Vagina (tissue), 2 donors: ENCODE data around the gene MTCL1. TPM values are rescaled to one million over a fixed set of nuclear protein-coding genes. Genes with fewer than 3 reads are reported as not detected.

Experiments used
- DNase-seq, 2 donors: peaks; one replicate each; pipeline ENCODE4 v3.0.0-alpha.2; 2017; ENCODE audit errors: extremely low spot score in 2 of 2
- H3K27ac ChIP-seq: fragments of 200-600 bp; sonication (generic); one replicate; pipeline ENCODE4 v1.5.1; 2019
- H3K27me3 ChIP-seq: fragments of 200-600 bp; sonication (generic); one replicate; pipeline ENCODE4 v1.5.1; 2019
- H3K36me3 ChIP-seq, 2 donors: fragments of 200-600 bp; sonication (generic); one replicate each; pipeline ENCODE4 v1.5.1; 2017 to 2019
- H3K4me1 ChIP-seq: fragments of 200-600 bp; sonication (generic); one replicate; pipeline ENCODE4 v1.5.1; 2019
- H3K4me3 ChIP-seq, 2 donors: fragments of 200-600 bp; sonication (generic); 1 replicate in 1 of 2; 2 replicates in 1 of 2; pipeline ENCODE4 v1.5.1; 2016 to 2019
- H3K9me3 ChIP-seq: fragments of 200-600 bp; sonication (generic); one replicate; pipeline ENCODE4 v1.5.1; 2019
- POLR2A ChIP-seq, 2 donors: fragments of 450-650 bp; IDR thresholded peaks; one replicate each; pipeline ENCODE4 v1.6.1; 2017; ENCODE audit warnings: antibody characterized with exemption in 2 of 2, mild to moderate bottlenecking in 2 of 2, moderate library complexity in 2 of 2
- POLR2AphosphoS5 ChIP-seq, 2 donors: sonication (generic); formaldehyde crosslinking; IDR thresholded peaks; one replicate each; pipeline ENCODE4 v1.9.0; 2017; ENCODE audit warnings: antibody characterized with exemption in 2 of 2, mild to moderate bottlenecking in 2 of 2, low read depth in 1 of 2; ENCODE audit not compliant: insufficient read depth in 1 of 2
- intact Hi-C: fragments of 100-400 bp; cut with DNase I; formaldehyde crosslinking; loops from one replicate; pipeline ENCODE4 v1.15.1; 2023
- total RNA-seq: library from RNA; depleted of rRNA; stranded (reverse); fragments of >200 nt; gene quantifications from one replicate; pipeline ENCODE4 v1.2.3, GENCODE V29; 2016
- TF ChIP-seq, protein P1 (sequence below), 3 experiments: fragments of 450-650 bp in 2 of 3; fragments of 200-600 bp in 1 of 3; sonication (generic) in 1 of 3; IDR thresholded peaks; one replicate each; pipeline ENCODE4 v1.5.1; 2017 to 2019; ENCODE audit warnings: antibody characterized with exemption in 3 of 3, mild to moderate bottlenecking in 2 of 3, moderate library complexity in 2 of 3

The MTCL1 gene
- total RNA-seq, 1 donor from 2014 or later: 23.6 TPM

DNA sequence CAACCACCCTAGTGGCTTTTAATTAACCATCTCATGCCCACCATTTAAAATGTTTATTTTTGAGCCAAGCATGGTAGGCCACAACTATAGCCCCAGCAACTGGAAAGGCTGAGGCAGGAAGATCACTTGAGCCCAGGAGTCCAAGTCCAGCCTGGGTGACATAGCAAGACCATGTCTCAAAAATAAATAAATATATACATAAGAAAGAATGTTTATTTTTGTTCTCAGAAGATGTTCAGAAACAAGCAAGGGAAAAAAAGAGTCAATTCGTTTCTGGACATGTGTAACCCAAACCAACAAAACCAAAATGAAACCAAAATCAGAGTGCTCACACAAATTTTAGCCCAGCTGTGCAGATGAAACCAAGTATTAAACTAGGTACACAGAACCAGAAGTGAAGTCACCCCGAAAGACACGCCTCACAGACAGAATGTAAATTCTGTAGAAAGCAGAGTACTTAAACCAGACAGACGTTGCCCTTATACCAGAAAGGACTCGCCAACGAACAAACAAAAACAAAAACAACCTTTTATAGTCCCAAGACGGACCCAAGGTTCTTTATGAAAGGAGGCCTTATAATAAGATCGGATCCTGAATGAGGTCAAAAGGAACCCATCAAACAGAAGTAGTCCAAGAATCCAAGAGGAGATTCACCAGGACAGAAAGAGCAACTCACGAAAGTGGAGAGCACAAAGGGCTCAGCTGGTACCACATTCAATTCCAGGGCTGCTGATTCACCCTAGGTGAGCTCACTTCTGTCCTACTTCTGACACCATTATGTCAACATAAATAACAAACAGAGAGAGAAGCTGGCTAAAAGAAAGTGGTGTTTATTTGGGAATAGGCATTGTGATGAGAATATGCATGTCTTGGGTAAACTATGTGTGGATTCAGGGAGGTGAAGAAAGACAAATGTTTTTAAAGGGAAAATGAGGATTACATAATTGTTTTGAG, 31.8 kb upstream of the MTCL1 start:
- no peaks in the 10 kb centered on the region for H3K36me3 ChIP-seq
- H3K4me1 ChIP-seq: no peaks in the 10 kb centered on the region
- no peak for DNase-seq
- intact Hi-C loops: no loop called here
- H3K4me3 ChIP-seq: no peak overlapping the region
- no peaks in the 10 kb centered on the region for H3K27me3 ChIP-seq
- H3K9me3 ChIP-seq: no peaks in the 10 kb centered on the region
- H3K27ac ChIP-seq: no peak overlapping the region
- TF ChIP-seq POLR2AphosphoS5 (IDR thresholded peaks at IDR 0.05; ENCODE audit: insufficient read depth in 1 of 2, low read depth in 1 of 2) (no peak), POLR2A (IDR thresholded peaks at IDR 0.05) (no peak)
- TF ChIP-seq, protein P1, sequence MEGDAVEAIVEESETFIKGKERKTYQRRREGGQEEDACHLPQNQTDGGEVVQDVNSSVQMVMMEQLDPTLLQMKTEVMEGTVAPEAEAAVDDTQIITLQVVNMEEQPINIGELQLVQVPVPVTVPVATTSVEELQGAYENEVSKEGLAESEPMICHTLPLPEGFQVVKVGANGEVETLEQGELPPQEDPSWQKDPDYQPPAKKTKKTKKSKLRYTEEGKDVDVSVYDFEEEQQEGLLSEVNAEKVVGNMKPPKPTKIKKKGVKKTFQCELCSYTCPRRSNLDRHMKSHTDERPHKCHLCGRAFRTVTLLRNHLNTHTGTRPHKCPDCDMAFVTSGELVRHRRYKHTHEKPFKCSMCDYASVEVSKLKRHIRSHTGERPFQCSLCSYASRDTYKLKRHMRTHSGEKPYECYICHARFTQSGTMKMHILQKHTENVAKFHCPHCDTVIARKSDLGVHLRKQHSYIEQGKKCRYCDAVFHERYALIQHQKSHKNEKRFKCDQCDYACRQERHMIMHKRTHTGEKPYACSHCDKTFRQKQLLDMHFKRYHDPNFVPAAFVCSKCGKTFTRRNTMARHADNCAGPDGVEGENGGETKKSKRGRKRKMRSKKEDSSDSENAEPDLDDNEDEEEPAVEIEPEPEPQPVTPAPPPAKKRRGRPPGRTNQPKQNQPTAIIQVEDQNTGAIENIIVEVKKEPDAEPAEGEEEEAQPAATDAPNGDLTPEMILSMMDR (IDR thresholded peaks at IDR 0.05): no peak

DNA sequence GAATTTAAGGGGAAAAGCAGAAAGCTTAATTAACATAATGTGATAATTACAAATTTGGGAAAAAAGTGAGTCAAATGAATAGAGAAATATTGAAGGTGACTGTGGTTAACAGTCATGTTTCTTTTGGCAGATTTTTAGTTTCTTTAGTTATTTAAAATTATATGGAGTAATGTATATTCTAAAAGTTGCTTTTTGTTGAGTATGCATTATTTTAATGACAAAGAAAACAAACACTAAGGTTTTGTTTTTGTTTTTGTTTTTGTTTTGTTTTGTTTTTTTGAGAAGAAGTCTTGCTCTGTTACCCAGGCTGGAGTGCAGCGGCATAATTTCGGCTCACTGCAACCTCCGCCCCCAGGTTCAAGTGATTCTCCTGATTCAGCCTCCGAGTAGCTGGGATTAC, 30.3 kb upstream of the MTCL1 start:
- Histone ChIP-seq H3K36me3 (no peaks in the 10 kb centered on the region), H3K4me3 (no peak overlapping the region), H3K27me3 (no peaks in the 10 kb centered on the region), H3K4me1 (no peaks in the 10 kb centered on the region), H3K27ac (no peak overlapping the region), H3K9me3 (no peaks in the 10 kb centered on the region)
- DNase-seq: no peak
- TF ChIP-seq, protein P1 (IDR thresholded peaks at IDR 0.05): no peak
- intact Hi-C loops: no loop called here

DNA sequence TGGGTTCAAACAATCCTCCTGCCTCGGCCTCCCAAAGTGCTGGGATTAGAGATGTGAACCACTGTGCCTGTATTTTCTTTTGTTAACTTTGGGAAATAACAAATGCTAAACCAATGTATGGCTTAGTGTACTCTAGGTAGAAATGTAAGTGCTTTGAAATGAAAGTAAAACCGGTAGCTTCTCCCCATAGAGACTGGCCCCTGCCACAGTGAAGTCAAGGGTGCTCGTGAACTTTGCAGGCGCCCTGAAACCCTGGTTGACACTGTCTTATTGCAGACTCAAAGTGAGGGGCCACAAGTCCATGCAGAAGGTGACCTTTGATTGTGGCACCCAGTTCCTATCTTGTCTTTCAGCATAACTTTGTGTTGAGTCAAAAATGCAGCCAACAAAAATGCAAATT, 24.2 kb upstream of the MTCL1 start:
- H3K9me3 ChIP-seq: no peaks in the 10 kb centered on the region
- intact Hi-C loops: no loop called here
- peak in 1 of 2 donors; percentile 60 for DNase-seq
- no peaks in the 10 kb centered on the region for H3K36me3 ChIP-seq
- no peaks in the 10 kb centered on the region for H3K27me3 ChIP-seq
- H3K4me3 ChIP-seq: no peak overlapping the region
- no peak overlapping the region for H3K27ac ChIP-seq
- H3K4me1 ChIP-seq: peaks cover 7% of the 10 kb centered on the region
- no peak for TF ChIP-seq POLR2A (IDR thresholded peaks at IDR 0.05)
- TF ChIP-seq, protein P1 (IDR thresholded peaks at IDR 0.05): no peak

DNA sequence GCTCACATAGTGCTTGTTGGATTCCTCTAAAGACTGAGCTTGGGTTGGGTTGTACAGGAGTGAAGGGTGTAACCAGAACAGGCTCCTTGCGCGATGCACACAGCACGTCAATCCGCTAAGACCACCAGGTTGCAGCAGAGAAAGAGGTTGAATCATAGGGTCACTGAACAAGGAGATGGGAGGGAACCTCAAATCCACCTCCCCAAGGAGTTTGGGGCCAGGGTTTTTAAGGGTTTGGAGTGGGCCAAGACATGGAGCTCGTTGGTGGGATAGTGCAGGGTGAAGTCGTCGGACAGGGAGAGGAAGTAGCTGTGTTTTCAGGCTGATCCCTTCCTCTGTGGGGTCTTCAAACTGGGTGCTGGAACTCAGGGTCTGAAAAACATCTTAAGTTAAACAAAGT, 20.8 kb upstream of the MTCL1 start:
- Histone ChIP-seq H3K36me3 (no peaks in the 10 kb centered on the region), H3K9me3 (no peaks in the 10 kb centered on the region), H3K27me3 (no peaks in the 10 kb centered on the region), H3K4me1 (peaks cover 12% of the 10 kb centered on the region), H3K27ac (no peak overlapping the region), H3K4me3 (no peak overlapping the region)
- TF ChIP-seq POLR2AphosphoS5 (IDR thresholded peaks at IDR 0.05; ENCODE audit: insufficient read depth in 1 of 2, low read depth in 1 of 2) (no peak), POLR2A (IDR thresholded peaks at IDR 0.05) (no peak)
- TF ChIP-seq, protein P1 (IDR thresholded peaks at IDR 0.05): no peak
- intact Hi-C loops: no loop called here
- DNase-seq: peak in 1 of 2 donors; percentile 71
